Activated CD4-positive, alpha-beta T cell treated with anti-CD3 and anti-CD28 coated beads, Interleukin-2, amount 50 U/mL, for 48 hours (primary cell): ENCODE results near the gene UCHL1.

Experiments used
- DNase-seq, 2 experiments: peaks; one replicate each; pipeline ENCODE4 v3.0.0-alpha.2; 2020

The UCHL1 gene

DNA sequence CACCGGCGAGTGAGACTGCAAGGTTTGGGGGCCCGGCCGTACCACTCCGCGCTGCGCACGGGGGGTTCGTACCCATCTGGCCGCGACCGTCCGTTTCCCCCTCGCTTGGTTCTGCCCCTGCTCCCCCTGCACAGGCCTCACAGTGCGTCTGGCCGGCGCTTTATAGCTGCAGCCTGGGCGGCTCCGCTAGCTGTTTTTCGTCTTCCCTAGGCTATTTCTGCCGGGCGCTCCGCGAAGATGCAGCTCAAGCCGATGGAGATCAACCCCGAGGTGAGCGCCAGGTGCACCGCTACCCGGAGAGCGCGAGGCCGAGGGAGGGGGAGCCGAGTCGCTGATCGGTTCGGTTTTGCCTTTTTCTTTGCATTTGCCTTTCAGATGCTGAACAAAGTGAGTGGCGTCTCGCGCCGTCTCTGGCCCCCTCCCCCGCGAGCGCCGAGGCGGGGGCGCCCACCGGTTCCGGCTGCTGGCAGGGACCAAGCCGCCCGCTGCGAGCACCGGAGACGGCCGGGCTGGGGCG, at the start of gene UCHL1:
Gene UCHL1 (plus strand): TSS at position 189 of the 517 bp plus-strand sequence. CDS start 49 bp downstream, at position 238.
- no peak for DNase-seq

GRCh38 chr4:41207291-41207831, 49.4 kb upstream of the UCHL1 start:
- DNase-seq = no peak

- no peak for DNase-seq
Measured at GRCh38 chr4:41209187-41209586, 47.5 kb upstream of the UCHL1 start.

GRCh38 chr4:41209901-41210300, 46.8 kb upstream of the UCHL1 start:
- DNase-seq = no peak

- DNase-seq = no peak
Measured at GRCh38 chr4:41211951-41212615, 44.6 kb upstream of the UCHL1 start.

GRCh38 chr4:41212616-41213203, 44.0 kb upstream of the UCHL1 start:
- no peak for DNase-seq

GRCh38 chr4:41213625-41214135, 43.0 kb upstream of the UCHL1 start:
- DNase-seq = peak; percentile 4 to 17

DNA sequence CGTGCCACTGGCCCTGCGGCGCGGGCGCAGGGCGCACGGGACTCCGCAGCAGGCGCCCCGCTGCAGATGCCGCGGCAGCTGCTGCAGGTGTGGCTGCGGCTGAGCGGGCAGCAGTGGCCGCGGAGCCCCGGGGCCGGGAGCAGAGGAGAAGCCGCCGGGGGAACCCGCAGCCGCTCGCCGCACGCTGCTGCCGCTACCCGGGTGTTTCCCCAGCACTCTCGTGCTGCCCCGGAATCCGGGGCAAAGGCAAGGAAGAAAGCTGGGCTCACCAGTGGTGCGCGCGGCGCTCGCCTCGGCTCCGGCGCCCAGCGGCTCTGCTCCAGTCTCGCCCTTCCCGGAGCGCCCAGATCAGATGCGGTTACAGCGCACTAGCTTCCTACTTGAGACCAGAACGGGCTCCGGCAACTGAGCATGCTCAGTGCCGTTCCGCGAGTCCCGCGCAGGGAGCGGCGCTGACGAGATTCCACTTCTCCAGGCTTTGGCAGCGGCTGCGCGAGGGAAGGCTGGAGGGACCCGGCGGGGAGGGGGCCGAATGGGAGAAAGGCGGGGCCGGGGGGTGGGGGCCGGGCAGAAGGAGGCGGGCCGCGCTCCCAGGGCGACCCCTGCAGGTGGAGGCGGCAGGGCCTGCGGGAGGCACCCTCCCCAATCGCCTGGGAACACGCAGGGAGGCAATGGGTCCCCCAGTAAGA, 42.4 kb upstream of the UCHL1 start, which contains the start of gene APBB2:
Gene APBB2 (minus strand): TSS at position 407 of the 689 bp plus-strand sequence. CDS start 181,288 bp downstream, outside the sequence.
- DNase-seq = peak; percentile 63 to 70

GRCh38 chr4:41214825-41215146, 41.9 kb upstream of the UCHL1 start:
- no peak for DNase-seq

DNA sequence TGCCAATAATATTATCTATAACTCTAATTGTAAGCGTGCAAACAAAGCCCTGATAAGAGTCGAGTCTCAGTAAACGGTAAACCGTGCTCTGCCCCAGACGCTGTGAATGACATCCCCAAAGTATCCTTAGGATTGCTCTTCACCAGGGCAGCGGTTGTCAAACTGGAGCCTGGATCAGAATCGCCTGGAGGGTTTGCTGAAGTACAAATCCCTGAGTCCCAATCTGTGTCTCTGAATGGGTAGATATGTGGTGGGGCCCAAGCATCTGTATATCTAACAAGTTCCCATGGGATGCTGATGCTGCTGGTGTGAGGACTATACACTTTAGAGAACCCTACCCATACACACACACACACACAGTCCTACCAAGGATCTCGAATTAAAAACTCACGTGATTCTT, 41.6 kb upstream of the UCHL1 start:
- no peak for DNase-seq

DNA sequence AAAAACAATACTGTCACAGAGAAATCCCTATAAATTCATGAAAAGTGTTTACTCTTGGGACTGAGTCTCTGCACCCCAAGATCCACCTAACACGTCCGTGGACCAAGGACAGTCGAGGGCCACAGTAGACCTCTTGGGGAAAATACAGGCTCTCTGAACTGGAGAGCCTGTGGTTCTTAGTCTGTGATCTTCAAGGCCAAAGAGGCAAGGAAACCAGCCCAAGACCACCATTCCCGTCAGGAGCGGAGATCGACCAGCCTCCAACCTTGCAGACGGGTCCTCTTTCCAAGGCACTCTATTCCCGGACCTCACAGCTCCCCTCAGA, 40.8 kb upstream of the UCHL1 start:
- no peak for DNase-seq

DNA sequence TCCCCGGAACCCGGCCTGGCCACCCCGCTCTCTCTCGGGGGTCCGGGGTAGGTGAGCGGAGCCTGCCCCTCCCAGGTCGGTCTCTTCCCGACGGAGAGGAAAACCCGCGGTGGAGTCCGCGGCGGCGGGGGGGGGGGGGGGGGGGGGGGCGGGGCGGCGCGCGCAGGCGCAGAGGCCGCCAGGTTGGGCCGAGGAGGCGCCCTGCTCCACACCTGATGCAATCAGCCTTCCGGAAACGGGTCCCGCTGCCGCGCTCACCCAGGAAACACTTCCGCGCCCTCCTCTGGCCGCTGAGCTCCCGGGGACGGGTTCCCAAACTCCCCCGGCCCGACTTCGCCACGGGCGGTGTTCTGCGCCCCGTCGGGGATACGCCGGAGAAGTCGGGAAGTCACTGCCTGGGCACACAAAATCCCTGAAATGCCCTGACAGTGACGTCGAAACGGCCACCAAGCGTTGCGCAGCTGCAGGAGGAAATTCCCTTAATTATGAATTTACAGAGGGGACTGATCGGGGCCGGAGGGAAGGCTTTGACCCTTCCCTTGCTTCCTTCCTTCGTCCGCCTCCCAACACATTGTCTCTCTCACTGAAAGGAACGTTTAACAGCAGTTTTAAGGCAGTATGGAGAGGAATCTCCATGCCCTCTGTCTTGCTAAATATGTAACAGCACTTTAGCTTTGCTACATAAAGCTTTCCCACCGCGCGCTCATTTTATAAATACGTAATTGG, 40.3 kb upstream of the UCHL1 start:
- DNase-seq = peak; percentile 66 to 74

GRCh38 chr4:41217020-41217333, 39.8 kb upstream of the UCHL1 start:
- no peak for DNase-seq

DNA sequence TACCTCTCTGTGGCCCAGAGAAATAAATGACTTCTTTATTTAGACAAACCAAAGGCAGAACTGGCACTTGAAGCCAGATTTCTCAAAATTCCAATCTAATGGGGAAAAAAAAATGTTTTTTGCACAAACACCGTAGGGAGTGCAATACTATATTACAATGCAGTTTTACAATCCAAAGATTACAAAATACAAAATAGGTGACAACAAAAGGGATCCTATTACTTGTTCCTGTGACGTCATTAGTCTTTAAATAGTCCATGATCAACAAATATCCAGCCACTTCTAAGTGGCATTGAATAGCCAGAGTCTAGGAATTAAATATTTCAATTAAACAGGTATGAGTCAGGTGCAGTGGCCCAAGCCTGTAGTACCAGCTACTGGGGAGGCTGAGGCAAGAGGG, 39.4 kb upstream of the UCHL1 start:
- DNase-seq = no peak

DNA sequence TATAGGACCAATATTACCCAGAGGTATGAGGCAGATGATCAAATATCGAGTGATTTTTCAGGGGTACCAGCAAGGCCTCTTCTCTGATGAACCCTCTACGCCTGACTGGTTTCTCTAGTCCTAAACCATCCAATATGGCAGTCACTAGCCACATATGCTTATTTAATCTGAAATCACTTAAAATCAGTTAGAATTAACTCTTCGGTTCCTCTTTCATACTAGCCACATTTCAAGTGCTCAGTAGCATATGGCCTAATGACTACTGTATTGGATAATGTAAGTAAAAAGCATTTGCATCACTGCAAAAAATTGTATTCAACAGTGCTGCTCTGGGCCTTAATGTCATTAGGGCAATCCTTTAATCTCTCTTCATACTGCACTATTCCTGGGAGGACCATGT, 38.0 kb upstream of the UCHL1 start:
- no peak for DNase-seq

DNA sequence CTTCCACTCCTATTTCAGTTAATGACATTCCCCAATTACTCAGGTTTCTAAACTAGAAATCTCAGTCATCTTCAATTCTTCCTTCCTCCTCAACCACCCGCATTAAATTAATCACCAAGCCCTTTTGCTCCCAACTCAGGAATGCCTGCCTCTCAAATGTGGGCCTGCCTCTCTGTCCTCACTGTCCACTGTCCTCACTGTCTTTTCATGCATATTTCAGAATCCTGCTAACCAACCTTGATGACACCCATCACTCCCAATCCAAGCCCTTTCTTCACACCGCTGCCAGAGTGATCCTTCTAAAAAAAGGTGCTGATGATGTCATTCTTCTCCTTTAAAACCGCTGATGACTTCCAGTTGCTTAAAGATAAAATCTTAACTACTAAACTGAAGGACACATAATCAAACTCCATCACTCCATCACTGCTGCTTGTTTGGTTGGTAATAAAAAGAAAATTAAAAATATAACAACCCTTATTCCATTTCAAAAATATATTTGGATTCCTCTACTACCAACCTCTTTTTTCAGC, 37.2 kb upstream of the UCHL1 start:
- no peak for DNase-seq

DNA sequence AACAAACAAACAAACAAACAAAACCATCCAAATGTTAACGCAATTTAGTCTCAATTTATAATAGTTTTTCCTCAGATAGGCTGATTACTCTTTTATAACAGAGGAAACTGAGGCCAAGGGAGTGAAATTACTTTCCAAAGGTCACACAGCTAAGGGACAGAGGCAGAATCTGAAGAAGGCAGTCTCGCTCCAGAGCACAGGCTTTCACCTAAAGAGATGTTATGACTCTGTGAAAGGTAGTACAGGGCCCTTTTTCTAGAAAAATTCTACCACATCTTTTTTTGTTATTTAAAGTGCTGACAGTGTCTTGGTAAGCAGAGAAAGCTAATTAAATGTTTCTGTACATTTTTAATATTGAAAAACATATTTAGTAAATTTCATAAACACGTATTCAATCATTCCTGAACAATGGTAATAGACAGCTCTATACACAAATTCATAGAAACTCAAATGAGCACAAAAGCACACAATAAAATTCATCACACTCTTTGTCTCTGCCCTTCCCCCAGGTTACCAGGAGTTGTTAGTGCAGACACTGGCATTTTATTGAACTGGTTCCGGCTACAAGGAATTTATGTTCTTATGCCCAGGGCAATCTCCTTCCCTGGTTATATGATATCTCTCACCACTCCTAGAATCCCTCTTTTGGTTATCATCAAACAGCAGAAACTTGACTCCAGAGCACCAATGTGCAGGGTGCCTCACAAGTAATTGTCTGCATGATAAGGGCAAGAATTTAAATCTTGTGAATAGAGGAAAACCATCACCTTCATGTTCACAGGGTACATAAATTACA, 34.7 kb upstream of the UCHL1 start:
- no peak for DNase-seq

DNA sequence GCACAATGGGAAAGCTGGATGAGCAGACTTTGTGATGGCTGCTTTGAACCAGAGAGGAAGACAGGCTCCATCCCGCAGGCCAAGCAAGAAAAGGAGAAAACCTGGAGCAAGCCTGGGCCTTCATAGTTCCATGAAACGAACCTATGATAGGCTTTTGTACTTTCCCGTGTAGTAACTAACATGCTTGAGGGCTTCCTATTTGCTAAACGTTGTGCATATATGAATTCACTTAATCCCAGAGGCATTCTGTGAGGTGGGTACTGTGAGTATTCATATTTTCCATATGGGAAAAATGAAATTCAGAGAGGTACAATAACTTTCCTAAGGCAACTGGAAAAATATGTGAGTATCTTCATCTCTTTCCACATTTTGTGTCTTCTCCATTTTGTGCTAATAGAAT, 28.8 kb upstream of the UCHL1 start:
- DNase-seq = no peak

- no peak for DNase-seq
Measured at GRCh38 chr4:41232406-41232805, 24.3 kb upstream of the UCHL1 start.

DNA sequence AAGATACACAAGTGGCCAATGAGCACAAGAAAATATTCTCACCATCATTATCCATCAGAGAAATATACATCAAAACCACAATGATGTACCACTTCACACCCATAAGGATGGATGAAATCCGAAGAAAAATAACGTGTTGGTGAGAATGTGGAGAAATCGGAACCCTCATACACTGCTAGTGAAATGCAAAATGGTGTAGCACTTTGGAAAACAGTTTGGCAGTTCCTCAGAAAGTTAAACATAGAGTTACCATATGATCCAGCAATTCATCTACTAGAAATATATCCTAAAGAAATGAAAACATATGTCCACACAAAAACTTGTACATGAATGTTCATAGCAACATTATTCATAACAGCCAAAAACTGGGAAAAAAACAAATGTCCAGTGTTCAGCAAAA, 23.9 kb upstream of the UCHL1 start:
- no peak for DNase-seq

DNA sequence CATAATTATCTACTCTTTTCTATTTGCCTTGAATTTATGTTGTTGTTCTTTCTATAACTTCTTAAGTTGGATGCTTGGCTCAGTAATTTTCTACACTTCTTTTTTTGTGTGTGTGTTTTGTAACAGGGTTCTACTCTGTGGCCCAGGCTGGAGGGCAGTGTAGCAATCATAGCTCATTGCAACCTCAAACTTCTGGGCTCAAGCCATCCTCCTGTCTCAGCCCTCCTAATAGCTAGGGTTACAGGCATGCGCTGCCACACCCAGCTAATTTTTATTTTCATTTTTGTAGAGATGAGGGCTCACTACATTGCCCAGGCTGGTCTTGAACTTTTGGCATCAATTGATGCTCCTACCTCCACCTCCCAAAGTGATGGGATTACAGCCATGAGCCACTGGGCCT, 20.7 kb upstream of the UCHL1 start:
- DNase-seq = no peak

DNA sequence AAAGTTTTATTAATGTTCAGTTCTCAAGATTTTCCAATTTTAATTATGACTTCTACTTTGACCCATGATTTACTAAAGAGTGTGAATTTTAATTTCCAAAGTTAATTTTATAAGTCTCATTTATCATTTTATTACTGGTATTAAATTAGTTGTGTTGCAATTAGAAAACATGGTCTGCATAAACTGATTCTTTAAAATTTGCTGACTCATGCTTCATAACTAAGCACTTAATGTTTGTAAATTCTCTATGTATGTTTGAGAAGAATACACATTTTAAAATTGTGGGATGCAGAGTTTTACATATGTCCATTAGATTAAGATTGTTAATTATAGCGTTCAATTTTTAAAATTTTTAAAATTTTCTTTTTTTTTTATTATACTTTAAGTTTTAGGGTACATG, 20.2 kb upstream of the UCHL1 start:
- DNase-seq = no peak
